ENCODE results near the gene MLLT3.

GRCh38 chr9:20380546-20380945 is 241.8 kb downstream of the MLLT3 start:
- TF ChIP-seq CTCF (conservative IDR thresholded peaks at IDR 0.05; ENCODE audit: low read length) (no peak), EZH2phosphoT487 (IDR thresholded peaks at IDR 0.05; ENCODE audit: borderline replicate concordance) (no peak)

Measured in Loucy (cell line).